22Rv1 (cell line): ENCODE measurements around the gene ABLIM2.

Source experiments
- ZFX ChIP-seq: fragments of 450-650 bp; IDR thresholded peaks from 2 replicates; pipeline ENCODE4 v1.6.1; 2017; ENCODE audit warnings: antibody characterized with exemption, borderline replicate concordance
- TF ChIP-seq, protein P1 (sequence below): fragments of 450-650 bp; IDR thresholded peaks from 2 replicates; pipeline ENCODE4 v1.5.1; 2017; ENCODE audit warnings: mild to moderate bottlenecking

DNA sequence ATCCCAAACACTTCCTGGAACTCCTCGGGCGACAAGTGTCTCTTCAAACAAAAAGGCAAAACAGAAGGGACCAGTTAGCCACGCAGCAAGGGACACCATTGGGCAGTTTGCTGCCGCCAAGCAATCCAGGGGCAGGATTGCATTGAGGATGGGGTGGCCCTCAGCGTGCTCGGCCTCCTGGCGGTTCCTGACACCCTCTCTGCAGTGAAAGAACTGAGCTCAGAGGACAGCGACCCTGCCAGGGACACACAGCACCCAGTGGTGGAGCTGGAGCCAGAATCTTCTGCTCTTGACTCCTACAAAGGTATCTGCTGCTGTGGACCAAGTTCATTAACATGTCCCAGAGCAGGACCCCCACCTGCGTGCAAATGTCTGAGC, 191.6 kb downstream of the ABLIM2 start:
- TF ChIP-seq, protein P1, sequence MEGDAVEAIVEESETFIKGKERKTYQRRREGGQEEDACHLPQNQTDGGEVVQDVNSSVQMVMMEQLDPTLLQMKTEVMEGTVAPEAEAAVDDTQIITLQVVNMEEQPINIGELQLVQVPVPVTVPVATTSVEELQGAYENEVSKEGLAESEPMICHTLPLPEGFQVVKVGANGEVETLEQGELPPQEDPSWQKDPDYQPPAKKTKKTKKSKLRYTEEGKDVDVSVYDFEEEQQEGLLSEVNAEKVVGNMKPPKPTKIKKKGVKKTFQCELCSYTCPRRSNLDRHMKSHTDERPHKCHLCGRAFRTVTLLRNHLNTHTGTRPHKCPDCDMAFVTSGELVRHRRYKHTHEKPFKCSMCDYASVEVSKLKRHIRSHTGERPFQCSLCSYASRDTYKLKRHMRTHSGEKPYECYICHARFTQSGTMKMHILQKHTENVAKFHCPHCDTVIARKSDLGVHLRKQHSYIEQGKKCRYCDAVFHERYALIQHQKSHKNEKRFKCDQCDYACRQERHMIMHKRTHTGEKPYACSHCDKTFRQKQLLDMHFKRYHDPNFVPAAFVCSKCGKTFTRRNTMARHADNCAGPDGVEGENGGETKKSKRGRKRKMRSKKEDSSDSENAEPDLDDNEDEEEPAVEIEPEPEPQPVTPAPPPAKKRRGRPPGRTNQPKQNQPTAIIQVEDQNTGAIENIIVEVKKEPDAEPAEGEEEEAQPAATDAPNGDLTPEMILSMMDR = no peak
- TF ChIP-seq ZFX = no peak
